HG02840 (cell line): ENCODE data around the gene SEMA3D.

Experiments used
- ATAC-seq: cut with Tn5 transposase; IDR thresholded peaks from one replicate; pipeline ENCODE4 v1.9.1; 2021; ENCODE audit warnings: mild to moderate bottlenecking, moderate library complexity, moderate number of reproducible peaks; ENCODE audit not compliant: unreplicated experiment, low FRiP score

SEMA3D gene

GRCh38 chr7:85090919-85091564 lies 95.8 kb downstream of the SEMA3D start:
- no peak for ATAC-seq

GRCh38 chr7:85090143-85090542 lies 96.7 kb downstream of the SEMA3D start:
- ATAC-seq: no peak

GRCh38 chr7:85081846-85082245 lies 105.0 kb downstream of the SEMA3D start:
- ATAC-seq: no peak

DNA sequence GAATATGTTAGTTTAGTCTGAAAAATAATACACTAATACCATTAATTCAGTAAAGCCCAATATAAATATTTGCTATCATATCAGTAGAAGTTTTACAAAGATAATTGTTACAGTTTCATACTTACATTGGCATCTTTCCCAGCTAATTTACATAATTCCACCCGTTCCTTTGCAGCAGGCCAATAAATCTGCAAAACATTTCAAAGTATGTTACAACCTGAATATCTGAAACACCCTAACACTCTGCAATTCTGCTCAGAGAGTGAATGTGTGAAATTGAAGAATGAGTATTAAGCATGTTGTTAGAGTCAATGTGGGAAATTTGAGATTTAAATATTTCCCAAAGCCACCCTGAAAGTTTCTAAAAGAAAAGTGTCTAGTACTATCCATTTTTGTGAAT lies 105.5 kb downstream of the SEMA3D start:
- ATAC-seq: no peak

GRCh38 chr7:85079434-85079833 lies 107.4 kb downstream of the SEMA3D start:
- no peak for ATAC-seq

DNA sequence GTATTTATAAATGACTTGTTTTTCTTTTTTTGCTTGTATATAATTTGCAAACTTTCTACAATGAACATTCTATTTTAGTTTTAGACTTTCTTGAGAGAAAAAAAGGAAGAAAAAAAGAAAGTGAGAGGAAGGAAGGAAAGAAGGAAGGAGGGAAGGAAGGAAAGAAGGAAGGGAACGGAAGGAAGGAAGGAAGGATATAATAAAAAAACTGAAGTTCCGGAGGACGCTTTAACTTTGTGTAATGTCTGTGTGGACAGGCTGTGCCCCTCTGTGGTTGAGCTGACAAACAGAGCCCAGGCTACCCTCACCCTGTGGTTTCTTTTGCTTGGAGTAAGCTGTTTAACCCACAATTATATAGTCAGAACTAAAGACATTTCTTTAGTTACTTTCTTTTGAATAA lies 108.7 kb downstream of the SEMA3D start:
- ATAC-seq: no peak

DNA sequence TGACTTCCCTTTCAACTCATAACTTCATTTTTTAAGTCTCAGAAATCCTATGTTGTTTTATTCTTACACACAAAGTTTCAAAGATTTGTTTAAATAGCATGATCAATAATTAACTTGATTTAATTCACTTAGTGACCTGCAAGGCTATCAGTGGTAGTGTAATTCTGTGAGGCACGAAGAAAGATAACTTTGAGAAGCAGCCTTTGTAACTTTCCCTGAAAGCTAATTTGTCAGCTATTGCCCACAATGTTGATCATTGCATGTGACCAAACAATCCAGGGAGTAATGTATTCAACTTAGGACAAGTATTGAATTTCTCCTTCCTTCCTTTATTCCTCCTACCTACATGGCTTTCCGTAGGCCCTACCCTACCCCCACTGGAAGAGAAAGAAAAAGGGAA lies 111.0 kb downstream of the SEMA3D start:
- no peak for ATAC-seq

DNA sequence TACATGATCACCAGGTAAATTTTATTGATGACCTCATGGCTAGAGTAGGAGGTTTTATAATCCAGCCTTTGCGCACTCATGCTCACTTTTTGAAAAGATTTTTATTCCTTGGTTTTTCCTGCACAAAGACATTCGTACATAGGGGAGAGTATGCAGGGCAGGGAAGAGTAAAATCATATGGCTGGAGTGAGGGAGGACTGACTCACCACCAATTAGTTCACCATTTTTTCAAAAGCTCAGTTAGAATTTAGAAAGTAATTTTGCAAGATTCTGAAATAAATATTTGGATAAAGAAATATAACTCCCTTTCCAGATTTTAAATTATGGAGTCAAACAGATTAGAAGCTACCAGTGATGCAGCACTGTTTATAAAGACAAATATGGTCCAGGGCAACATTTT lies 111.9 kb downstream of the SEMA3D start:
- no peak for ATAC-seq

DNA sequence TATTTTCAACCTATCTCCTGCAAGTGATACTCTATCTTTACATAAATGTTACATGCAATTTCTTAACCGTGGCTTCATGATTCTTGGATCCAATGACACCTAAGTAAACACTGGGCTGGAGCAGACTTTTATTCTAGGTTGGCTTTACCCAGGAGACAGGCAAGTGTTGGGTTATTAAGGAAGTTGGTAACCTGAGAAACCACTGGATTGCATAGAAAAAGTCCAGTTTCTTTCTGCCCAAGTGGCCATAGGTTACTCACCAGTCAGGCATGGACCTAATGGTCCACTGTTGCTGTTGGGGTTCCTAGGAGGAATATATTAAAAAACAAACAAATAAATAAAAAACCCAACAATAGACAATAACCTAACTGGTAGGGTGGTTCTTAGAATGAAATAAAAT lies 112.8 kb downstream of the SEMA3D start:
- ATAC-seq: no peak

GRCh38 chr7:85070967-85071628 lies 115.8 kb downstream of the SEMA3D start:
- ATAC-seq: no peak

GRCh38 chr7:85068799-85069198 lies 118.1 kb downstream of the SEMA3D start:
- no peak for ATAC-seq

- ATAC-seq: no peak
Measured at GRCh38 chr7:85067371-85067770, 119.5 kb downstream of the SEMA3D start.

DNA sequence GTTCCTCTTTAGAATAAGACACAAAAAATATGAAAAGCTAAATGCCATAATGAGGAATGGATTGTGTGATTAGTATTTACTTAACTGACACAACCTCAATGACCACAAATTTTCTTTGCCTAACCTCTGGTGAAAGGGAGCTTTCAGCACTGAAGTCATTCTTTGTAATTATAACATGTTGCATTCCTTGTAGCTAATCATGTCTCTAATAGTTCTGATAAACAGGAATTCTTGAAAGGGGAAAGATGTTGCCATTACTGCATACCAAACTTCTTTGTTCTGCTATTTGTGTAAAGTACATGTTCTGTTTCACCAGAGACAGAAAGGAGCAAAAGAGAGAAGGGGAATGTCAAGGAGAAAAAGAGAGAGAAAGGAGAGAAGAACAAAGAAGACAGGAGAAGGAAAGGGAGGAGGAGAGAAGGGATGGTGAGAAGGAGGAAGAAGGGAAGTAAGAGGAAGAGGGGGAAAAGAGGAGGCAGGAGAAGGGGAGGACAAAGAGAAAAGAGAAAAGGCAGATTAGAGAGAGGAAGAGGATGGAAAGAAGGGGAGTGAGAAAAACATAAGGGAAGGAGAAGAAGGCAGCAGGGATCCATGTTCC lies 120.9 kb downstream of the SEMA3D start:
- no peak for ATAC-seq

GRCh38 chr7:85065306-85065705 lies 121.5 kb downstream of the SEMA3D start:
- no peak for ATAC-seq

- no peak for ATAC-seq
Measured at GRCh38 chr7:85062651-85063050, 124.2 kb downstream of the SEMA3D start.

GRCh38 chr7:85061456-85061855 lies 125.4 kb downstream of the SEMA3D start:
- ATAC-seq: no peak

DNA sequence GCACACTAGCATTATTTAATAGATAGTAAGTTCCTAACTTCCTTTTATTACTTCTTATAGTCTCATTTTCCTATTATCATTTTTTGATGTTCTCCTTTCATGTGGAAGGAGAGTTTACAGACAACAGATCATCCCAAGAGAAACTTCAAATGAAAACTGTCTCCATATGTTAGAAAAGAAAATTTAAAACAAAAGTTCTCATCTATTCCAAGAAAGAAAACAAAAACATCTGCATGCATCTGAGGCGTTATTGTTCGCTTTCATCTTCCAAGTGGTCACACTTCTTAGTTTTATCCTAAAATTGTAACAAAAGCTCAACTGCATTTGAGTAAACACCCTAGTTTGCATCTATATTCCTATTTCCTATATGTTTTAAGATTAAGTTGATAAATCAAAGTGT lies 126.2 kb downstream of the SEMA3D start:
- no peak for ATAC-seq

- no peak for ATAC-seq
Measured at GRCh38 chr7:85055906-85056305, 130.9 kb downstream of the SEMA3D start.

DNA sequence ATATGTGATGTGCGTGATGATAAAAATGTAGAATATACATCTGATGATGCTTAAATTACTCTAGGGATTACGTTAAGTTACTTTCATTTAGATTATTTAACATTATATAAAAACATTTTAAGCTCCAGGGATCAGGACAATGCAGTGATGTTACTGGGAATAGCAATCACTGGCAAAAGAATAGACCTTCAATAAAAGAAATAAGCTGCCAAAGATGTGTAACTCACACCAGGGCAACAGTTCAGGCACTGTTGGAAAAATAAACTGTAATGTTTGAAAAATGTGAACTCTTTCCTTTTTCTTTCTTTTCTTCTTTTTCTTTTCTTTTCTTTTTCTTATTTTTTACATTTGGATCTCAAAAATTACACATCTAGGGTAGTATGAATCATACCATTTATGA lies 131.7 kb downstream of the SEMA3D start:
- no peak for ATAC-seq

DNA sequence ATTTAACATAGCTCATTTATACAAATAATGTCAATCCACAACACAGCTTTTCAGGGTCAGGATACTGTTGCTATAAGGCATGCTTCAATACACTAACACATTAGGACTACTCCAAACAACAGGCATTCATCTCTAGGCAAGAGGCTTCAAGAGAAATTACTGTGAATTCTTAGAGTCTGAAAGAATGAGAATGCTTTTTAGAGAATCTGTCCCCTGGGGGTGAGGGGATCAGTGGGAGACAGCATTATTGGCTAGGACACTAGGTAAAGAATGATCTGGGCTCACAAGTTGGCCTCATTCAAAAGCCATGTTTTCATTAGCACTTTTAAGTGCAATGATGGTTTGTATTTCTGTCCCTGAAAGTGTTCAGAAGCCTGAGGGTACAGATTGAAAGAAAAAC lies 132.6 kb downstream of the SEMA3D start:
- no peak for ATAC-seq

DNA sequence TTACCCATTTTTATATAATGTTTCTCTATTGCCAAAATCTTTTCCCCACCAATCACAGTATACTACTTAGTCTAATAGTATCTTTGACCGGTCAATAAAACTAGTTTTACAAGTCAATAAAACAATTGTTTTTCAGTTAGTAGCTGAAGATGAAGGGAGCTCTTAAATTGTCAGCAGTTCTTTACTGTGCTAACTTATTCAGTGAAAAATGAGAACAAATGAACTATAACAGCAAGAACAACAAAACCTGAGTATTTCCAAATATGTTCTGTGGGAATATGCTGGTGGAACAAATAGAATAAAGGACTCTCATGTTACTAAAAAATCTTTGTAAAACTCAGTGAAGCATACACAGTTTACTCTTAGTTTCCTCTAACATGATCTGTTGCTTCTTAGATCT lies 134.0 kb downstream of the SEMA3D start:
- ATAC-seq: no peak
